ENCODE results near the gene DNM3.

Gene DNM3

DNA sequence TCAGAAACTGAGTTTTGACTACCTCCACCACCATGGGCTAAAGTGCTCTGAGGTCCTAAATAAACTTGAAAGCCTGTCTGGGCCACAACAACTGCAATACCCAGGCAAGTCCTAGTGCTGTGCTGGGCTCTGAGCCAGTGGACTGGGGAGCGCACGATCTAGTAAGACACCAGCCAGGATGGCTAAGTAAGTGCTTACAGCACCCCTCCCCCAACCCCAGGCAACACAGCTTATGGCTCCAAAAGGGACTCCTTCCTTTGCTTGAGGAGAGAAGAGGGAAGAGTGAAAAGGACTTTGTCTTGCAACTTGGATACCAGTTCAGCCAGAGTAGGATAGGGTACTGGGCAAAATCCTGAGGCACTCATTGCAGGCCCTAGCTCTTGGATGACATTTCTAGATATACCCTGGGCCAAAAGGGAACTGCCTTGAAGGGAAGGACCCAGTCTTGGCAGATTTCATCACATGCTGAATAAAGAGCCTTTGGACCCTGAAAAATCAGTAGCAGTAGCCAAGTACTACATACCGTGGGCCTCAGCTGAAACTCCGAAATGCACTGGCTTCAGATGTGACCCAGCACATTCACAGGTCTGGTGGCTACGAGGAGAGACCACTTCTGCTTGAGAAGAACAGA, 580.8 kb downstream of the DNM3 start:
- Mint-ChIP-seq H3K36me3 (ENCODE audit: low read depth) (no peaks in the 10 kb centered on the region), H3K4me3 (no peak overlapping the region), H3K27me3 (ENCODE audit: low read depth) (no peaks in the 10 kb centered on the region), H3K4me1 (peaks cover 21% of the 10 kb centered on the region), H3K27ac (no peak overlapping the region), H3K9me3 (no peaks in the 10 kb centered on the region)
- TF ChIP-seq, protein P1, sequence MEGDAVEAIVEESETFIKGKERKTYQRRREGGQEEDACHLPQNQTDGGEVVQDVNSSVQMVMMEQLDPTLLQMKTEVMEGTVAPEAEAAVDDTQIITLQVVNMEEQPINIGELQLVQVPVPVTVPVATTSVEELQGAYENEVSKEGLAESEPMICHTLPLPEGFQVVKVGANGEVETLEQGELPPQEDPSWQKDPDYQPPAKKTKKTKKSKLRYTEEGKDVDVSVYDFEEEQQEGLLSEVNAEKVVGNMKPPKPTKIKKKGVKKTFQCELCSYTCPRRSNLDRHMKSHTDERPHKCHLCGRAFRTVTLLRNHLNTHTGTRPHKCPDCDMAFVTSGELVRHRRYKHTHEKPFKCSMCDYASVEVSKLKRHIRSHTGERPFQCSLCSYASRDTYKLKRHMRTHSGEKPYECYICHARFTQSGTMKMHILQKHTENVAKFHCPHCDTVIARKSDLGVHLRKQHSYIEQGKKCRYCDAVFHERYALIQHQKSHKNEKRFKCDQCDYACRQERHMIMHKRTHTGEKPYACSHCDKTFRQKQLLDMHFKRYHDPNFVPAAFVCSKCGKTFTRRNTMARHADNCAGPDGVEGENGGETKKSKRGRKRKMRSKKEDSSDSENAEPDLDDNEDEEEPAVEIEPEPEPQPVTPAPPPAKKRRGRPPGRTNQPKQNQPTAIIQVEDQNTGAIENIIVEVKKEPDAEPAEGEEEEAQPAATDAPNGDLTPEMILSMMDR (IDR thresholded peaks at IDR 0.05; ENCODE audit: unreplicated experiment in 3 of 3): no peak

DNA sequence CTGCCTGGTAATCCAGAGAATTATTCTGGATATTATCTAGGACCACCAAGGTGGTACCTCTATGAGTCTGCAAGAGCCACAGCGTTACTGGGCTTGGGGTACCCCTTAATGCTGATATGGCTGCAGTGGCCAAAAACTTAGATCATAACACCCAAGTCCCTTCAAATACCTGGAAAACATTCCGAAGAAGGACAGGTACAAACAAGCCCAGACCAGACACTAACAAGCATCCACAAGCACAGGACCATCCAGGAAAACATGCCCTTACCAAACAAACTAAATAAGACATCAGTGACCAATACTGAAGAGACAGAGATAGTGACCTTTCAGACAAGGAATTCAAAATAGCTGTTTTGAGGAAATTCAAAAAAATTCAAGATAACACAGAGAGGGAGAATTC, 582.0 kb downstream of the DNM3 start:
- H3K4me1 Mint-ChIP-seq: peaks cover 8% of the 10 kb centered on the region
- H3K27ac Mint-ChIP-seq: peak overlapping the region in 1 of 3 experiments; percentile 16
- no peaks in the 10 kb centered on the region for H3K36me3 Mint-ChIP-seq (ENCODE audit: low read depth)
- no peak overlapping the region for H3K4me3 Mint-ChIP-seq
- no peaks in the 10 kb centered on the region for H3K9me3 Mint-ChIP-seq
- H3K27me3 Mint-ChIP-seq (ENCODE audit: low read depth): no peaks in the 10 kb centered on the region
- TF ChIP-seq, protein P1 (IDR thresholded peaks at IDR 0.05; ENCODE audit: unreplicated experiment in 3 of 3): no peak

DNA sequence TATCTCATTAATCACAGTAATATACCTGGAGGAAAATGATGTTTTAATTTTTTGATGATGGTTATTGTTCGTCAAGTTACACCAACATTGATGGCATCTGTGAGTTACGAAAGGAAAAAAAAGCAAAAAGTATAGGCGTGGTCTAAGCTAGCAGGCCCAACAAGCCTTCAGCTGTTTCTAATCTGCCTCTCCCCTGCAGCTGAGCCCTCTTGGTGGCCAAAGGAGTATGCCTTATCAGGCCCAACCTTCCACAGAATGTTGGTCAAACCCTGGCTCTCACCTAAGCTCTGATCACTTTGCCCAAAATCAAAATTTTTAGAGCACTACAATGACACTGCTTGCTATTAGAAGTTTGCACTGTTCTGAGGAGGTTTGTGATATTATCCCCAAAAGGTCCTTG, 584.0 kb downstream of the DNM3 start:
- Mint-ChIP-seq H3K4me1 (peaks cover 18% of the 10 kb centered on the region), H3K27ac (no peak overlapping the region), H3K27me3 (ENCODE audit: low read depth) (no peaks in the 10 kb centered on the region), H3K4me3 (no peak overlapping the region), H3K9me3 (no peaks in the 10 kb centered on the region), H3K36me3 (ENCODE audit: low read depth) (no peaks in the 10 kb centered on the region)
- TF ChIP-seq, protein P1 (IDR thresholded peaks at IDR 0.05; ENCODE audit: unreplicated experiment in 3 of 3): no peak

DNA sequence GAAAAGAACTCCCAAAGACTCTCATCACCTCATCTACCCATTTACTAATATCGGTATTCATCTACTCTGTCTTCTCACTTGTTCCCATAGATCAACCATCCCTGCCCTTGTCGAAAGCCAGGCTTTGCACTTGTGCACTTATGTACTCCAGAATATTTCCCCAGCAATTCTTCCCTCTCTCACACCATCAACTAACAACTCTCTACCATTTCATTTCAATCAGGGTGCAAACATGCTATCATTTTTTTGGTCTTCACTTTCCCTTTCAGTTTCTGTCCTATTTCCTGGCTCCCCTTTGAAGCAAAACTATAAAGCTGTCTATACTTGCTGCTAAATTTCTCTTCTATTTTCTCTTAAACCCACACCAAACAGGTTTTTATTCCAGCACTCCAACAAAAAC, 585.9 kb downstream of the DNM3 start:
- TF ChIP-seq, protein P1 (IDR thresholded peaks at IDR 0.05; ENCODE audit: unreplicated experiment in 3 of 3): no peak

DNA sequence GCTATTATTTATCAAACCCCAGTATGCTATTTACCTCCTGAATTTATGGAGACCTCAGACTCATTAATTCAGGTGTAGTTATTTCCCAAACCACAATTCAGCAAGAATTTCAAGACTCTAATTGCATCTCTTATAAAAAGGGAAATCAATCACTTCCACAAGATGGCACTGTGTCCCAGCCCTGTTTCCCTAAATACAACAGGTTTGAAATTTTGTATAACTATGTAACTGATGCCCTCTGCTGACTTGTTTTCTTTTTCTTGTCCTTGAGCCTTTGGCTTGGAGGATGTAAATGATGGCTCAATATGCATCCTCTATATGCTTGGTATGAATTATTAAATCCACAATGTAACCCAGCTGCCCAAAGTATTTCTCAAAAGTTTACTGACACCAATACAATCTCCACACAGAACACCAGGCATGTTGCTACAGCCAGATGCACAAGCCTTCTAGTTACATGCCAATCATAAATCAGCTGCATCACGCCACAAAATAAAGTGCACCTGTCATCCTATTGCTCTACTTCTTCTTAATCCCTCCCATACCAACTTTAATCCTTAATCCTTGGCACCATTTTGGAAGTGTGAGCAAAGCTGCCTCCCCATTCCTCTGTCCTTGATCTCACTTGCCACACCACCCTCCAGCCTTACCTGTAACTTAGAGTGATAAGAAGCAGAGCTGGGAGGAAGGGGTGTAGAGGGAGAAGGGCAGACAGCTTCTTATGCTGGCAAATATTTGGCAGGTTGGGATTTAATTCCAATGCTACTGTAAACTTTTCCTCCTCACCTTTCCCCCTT, 588.2 kb downstream of the DNM3 start:
- Mint-ChIP-seq H3K27ac (peak overlapping the region in 2 of 3 experiments; percentile 31 to 59), H3K4me1 (peaks cover 11% of the 10 kb centered on the region), H3K27me3 (ENCODE audit: low read depth) (no peaks in the 10 kb centered on the region), H3K9me3 (peaks cover 18% of the 10 kb centered on the region), H3K36me3 (ENCODE audit: low read depth) (peaks cover 20% of the 10 kb centered on the region), H3K4me3 (no peak overlapping the region)
- TF ChIP-seq, protein P1 (IDR thresholded peaks at IDR 0.05; ENCODE audit: unreplicated experiment in 3 of 3): peak; percentile 81 to 83 (median 83)

More for the DNA sequence above, 585.9 kb downstream of the DNM3 start:
- Mint-ChIP-seq H3K9me3 (no peaks in the 10 kb centered on the region), H3K27ac (no peak overlapping the region), H3K36me3 (ENCODE audit: low read depth) (no peaks in the 10 kb centered on the region), H3K4me3 (no peak overlapping the region), H3K4me1 (peaks cover 11% of the 10 kb centered on the region), H3K27me3 (ENCODE audit: low read depth) (no peaks in the 10 kb centered on the region)
